ENCODE measurements around the gene OPALIN. TPM values are rescaled to one million over a fixed set of nuclear protein-coding genes. Genes with fewer than 3 reads are reported as not detected.

The OPALIN gene
- total and polyA plus RNA-seq, 4 donors = not detected

GRCh38 chr10:96341219-96342182 is 17.3 kb downstream of the OPALIN start:
- H3K9me3 ChIP-seq (ENCODE audit: control insufficient read depth in 4 of 4, low read length in 3 of 4) = peaks cover 0 to 3% (median 0%) of the 10 kb centered on the region in 4 donors
- peaks cover 0 to 16% (median 9%) of the 10 kb centered on the region in 4 donors for H3K4me1 ChIP-seq (ENCODE audit: control insufficient read depth in 4 of 4, insufficient read depth in 4 of 4, low read length in 3 of 4)
- WGBS = 83% methylated on average over 5 of the region's 5 CpGs
- H3K36me3 ChIP-seq (ENCODE audit: control insufficient read depth in 4 of 4, insufficient read depth in 3 of 4, low read depth in 1 of 4, low read length in 3 of 4) = no peaks in the 10 kb centered on the region
- H3K27ac ChIP-seq (ENCODE audit: low read depth in 1 of 2, low read length in 2 of 2) = no peak overlapping the region
- no peak for DNase-seq (ENCODE audit: low spot score)
- no peak for TF ChIP-seq RAD21 (IDR thresholded peaks at IDR 0.05)
- TF ChIP-seq SP1 (IDR thresholded peaks at IDR 0.05) = no peak
- no peak for TF ChIP-seq HNF4G (IDR thresholded peaks at IDR 0.05)
- TF ChIP-seq TAF1 (conservative IDR thresholded peaks at IDR 0.05) = no peak
- TF ChIP-seq ATF3 (IDR thresholded peaks at IDR 0.05) = no peak
- no peak for TF ChIP-seq JUND (IDR thresholded peaks at IDR 0.05)
- no peak for TF ChIP-seq GABPA (IDR thresholded peaks at IDR 0.05 in 1 of 2, conservative IDR thresholded peaks at IDR 0.05 in 1 of 2)
- no peak for TF ChIP-seq HNF4A (conservative IDR thresholded peaks at IDR 0.05)
- no peak for TF ChIP-seq FOXA2 (IDR thresholded peaks at IDR 0.05)
- no peak for TF ChIP-seq YY1 (IDR thresholded peaks at IDR 0.05)
- TF ChIP-seq RXRA (IDR thresholded peaks at IDR 0.05) = no peak
- TF ChIP-seq EGR1 (IDR thresholded peaks at IDR 0.05; ENCODE audit: low read depth in 2 of 2) = no peak
- TF ChIP-seq REST (IDR thresholded peaks at IDR 0.05) = no peak
- TF ChIP-seq NR2F2 (IDR thresholded peaks at IDR 0.05) = no peak
- no peak for TF ChIP-seq CTCF (IDR thresholded peaks at IDR 0.05; ENCODE audit: low read depth, low read length, missing input control)
- TF ChIP-seq MAX (IDR thresholded peaks at IDR 0.05) = no peak
- H3K27me3 ChIP-seq (ENCODE audit: control insufficient read depth in 4 of 4, insufficient read depth in 4 of 4, low read length in 3 of 4) = no peaks in the 10 kb centered on the region
- no peak overlapping the region for H3K4me3 ChIP-seq (ENCODE audit: low read depth in 1 of 3, low read length in 3 of 3)
- no peak overlapping the region for H3K9ac ChIP-seq (ENCODE audit: low read depth in 1 of 2, low read length in 2 of 2)
